ENCODE results near the gene RFC5.
A peak's percentile ranks its signal among the peaks of the same experiment; 100 is the strongest.
"Not testable (repeated sequence)": the region's sequence is repeated elsewhere in the genome, so short reads cannot be mapped to it uniquely, and the experiment has no call there.

Gene RFC5, protein sequence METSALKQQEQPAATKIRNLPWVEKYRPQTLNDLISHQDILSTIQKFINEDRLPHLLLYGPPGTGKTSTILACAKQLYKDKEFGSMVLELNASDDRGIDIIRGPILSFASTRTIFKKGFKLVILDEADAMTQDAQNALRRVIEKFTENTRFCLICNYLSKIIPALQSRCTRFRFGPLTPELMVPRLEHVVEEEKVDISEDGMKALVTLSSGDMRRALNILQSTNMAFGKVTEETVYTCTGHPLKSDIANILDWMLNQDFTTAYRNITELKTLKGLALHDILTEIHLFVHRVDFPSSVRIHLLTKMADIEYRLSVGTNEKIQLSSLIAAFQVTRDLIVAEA

DNA sequence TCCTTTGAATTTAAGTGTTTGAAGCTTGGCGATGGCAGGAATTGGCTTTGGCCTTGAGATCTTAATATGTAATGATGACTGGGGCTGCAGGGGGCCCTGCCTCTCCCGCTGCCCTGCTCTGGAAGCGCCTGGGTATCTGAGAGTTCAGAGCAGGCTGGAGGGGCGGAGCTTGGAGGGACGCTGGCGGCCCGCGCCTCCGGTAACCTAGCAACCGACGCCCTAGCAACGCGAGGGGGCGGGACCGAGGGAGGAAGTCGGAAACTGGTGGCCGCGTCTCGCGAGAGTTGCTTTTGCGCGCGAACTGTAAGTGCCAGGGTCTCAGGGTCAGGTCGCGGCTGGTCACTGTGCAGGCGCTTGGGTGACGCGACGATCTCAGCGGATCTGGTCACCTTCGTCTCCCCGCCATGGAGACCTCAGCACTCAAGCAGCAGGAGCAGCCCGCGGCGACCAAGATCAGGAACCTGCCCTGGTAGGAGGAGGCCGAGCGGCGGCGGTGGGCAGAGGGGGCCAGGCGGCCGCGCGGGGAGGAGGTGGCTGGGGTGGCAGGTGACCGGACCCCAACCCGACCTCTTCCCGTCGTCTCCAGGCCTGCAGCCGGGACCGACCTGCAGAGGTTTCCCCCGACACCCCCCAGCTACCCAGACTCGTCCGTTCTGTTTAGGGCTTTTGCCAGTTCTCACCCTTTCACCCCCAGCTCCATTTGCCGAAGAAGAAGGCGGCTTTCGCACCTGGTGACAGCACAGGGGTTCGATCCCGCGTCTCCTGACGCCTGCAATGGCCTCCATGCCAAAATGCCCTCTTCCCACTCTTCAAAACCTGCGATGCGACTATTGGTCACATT, at the start of gene RFC5:
Gene RFC5 (plus strand): TSS at position 280 of the 841 bp plus-strand sequence. CDS start 125 bp downstream, at position 405.
- DNase-seq = peak; percentile 89

DNA sequence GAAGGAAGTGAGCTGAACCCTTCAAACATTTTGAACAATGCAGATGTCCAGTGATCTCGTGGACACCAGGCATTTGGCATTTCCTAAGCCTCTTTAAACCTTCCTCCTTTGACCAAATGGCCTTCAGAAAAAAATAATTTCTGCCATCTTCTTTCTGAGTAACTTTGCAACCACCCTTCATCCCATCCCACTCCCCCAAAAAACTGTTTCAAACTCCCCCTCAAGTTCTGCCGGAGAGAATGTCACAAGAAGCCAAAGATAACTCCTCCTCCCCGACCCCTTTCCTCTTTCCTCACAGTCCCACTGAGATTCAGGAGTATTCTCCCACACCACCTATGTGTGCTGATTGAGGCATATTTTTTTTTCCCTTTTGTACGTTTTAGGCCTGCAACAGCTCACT, 49.5 kb upstream of the RFC5 start:
- DNase-seq = no peak

DNA sequence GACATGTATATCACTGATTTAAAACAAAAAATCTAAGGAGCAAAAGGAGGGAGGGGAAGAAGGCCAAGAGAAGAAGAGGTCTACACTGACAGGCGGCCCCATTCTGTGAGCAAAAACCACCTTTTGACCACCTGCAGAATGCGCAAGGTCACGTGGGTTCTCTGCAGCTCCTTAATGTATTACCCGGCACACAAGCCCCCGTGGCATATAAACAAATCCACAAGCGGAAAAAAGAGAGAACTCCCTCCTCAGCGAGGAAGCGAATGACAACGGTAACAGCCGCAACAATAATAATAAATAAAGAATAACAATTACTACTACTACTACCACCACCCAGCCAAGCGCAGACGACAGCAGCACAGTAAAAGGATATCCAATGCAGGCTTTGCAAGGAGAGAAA, 49.0 kb upstream of the RFC5 start:
- no peak for DNase-seq

DNA sequence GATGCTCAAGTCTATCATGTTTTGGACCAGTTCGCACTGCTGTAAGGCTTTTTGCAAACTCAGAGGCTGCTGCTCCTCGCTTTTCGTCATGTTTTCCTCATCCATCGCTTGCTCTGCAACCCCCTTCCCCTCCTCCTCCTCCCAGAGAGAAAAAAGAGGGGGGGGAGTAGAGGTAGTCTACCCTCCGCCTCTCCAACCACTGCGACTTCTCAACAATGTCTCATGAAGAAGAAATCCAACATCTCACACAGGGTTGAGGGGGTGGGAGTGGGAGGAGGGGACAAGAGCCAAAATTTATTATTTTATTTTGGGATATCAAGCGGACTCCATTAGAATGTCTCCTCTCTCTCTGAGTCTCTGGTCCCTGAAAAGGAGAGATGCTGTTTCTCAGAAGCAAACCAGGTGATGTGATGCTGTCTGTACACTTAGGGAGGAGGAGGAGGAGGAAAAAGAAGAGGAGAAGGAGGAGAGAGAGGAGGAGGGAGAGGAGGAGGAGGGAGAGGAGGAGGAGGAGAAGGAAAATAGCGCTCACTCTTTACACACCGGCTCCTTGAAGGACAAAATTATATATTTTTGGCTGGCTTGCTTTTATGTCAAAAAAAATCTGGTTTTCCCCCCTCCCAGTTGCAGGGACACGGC, 48.2 kb upstream of the RFC5 start:
- no peak for DNase-seq

DNA sequence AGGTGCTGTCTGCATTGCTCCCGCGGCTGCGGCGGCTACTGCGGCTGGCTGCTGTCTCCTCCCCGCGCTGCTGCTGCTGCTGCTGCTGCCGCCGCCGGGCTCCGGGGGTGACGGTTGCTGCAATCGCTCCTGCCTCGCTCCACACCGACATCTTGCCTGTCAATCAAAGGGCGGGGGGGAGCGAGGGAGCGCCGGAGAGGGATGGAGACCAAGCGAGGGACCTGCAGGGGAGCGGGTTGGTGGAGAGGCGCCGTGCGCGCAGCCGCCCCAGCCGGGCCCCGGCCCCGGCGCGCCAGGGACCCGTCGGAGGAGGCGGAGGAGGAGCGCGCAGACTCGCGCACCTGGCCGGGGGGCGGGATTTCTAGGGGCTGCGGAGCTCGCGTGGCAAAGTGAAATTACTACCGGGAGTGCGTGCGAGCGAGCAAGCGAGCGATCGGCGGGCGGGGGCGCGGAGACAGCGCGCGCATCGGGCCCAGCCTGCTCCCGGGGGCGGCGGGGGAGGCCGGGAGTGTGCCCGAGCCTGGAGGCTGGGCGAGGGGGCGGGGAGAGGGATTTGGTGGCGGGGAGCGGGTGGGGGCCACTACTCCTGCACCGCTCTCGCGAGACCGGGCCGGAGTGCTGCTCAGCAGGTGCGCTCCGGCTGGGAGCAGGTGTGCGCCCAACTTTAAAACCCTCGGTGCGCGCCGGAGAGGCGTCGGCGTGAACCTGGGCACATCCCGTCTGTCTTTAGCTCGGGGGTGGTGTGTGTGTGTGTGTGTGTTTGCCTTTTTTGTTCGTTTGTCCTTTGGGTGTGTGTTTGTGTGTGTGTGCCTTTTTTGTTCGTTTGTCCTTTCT, 47.5 kb upstream of the RFC5 start, which contains the start of gene KSR2:
Gene KSR2 (minus strand): TSS at position 165 of the 834 bp plus-strand sequence. CDS start 735 bp downstream, outside the sequence.
- DNase-seq = peak; percentile 49

DNA sequence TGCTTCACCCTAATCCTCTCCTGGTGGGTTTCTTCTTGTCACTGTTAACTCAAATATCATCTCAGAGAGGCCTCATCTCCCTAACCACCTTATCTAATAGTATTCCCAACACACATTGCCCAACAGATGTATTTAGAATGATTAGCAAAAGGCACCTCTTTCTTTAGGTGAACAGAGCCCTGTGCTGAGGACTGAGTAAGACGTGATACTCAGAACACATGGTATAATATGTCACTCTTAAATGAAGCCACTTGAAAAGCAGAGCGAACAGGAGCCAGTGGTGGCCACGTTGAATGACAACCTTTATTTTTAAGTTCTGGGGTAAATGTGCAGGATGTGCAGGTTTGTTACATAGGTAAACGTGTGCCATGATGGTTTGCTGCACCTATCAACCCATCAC, 46.2 kb upstream of the RFC5 start:
- no peak for DNase-seq

DNA sequence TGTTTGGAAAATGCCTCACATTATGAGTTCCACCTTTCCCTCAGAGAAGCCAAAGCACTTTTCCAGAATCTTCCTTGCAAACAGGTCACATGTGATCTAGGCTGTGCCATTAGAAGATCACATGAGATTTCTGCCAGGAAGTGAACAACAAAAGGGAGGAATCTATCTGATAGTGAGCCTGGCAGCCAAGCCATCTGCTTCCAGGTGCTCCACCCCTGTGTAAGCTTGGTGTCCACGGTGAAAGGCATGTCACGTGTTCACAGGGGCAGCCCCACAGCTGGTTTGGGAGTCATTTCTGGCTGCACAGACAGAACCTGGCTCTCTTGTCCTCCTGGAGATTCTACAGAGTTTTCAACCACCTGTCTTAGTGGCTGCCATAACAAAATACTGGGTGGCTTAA, 44.2 kb upstream of the RFC5 start:
- no peak for DNase-seq

DNA sequence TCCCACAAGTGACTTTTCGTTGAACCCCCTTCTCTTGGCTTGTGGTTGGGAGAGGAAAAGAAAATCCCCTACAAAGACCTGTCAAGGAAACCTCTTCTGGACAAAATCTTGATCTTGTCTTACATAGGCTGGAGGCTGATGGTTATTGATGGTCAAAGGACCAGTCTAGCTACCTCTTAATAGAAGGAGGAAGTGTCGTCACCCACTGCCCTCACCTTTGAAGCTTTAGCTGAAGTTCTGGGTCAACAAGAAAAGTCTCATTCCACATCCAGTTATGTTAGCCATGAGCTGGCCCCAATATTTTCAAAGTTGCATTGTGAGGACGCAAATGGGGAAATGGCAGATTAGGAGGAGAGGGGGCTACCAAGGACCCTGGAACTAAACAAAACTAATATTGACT, 41.5 kb upstream of the RFC5 start:
- no peak for DNase-seq

DNA sequence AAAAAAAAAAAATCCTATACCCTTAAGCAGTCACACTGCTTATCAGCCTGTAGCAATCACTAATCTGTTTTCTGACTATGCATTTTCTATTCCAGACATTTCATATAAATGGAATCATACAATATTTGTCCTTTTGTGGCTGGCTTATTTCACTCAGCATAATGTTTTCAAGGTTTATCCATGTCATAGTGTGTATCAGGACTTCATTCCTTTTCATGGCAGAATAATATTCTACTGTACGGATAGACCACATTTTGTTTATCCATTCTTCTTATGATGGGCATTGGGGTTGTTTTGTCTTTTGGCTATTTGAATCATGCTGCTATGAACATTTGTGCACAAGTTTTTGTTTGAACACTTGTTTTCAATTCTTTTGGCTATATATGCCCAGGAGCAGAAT, 39.1 kb upstream of the RFC5 start:
- DNase-seq = no peak

DNA sequence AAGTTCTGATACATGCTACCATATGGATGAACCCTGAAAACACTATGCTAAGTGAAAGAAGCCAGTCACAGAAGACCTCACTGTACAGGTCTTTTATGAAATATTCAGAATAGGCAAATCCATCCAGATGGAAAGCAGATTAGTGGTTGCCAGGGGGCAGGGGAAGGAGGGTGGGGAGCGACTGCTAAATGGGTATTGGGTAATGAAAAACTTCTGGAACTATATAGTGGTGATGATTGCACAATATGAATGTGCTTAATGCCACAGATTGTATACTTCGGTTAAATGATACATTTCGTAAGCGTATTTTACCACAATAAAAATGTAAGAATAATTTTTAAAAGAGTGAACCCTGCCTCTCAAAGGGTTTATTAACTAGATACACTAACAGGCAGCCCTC, 35.9 kb upstream of the RFC5 start:
- DNase-seq = no peak

DNA sequence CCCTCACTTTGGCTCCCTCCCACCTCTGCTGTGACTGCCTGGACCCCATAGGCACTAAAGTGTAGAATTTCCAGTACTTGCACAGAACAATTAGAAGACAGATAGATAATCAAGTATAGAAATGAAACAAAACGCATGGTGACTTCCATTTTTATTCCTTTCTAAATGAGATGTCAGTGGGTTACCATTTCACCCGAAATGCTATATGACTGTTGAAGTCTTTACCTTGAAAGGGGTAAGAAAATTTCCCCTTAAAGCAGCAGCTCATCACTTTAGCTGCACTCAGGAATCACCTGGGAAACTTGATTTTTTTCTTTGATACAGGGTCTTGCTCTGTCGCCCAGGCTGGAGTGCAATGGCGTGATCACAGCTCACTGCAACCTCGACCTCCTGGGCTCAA, 35.2 kb upstream of the RFC5 start:
- no peak for DNase-seq

DNA sequence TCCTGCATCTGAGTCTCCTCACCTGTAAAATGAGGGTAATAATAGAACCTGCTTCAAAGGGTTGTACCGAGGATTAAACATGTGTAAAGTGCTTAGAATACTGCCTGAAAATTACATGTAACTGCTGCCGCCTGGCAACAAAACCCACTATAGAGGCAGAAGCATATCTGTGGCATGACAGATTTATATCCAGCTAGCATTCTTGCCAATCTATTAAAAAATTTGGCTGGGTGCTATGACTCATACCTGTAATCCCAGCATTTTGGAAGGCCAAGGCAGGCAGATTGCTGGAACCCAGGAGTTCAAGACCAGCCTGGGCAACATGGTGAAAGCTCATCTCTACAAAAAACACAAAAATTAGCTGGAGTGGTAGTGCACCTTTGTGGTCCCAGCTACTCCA, 31.3 kb upstream of the RFC5 start:
- no peak for DNase-seq

DNA sequence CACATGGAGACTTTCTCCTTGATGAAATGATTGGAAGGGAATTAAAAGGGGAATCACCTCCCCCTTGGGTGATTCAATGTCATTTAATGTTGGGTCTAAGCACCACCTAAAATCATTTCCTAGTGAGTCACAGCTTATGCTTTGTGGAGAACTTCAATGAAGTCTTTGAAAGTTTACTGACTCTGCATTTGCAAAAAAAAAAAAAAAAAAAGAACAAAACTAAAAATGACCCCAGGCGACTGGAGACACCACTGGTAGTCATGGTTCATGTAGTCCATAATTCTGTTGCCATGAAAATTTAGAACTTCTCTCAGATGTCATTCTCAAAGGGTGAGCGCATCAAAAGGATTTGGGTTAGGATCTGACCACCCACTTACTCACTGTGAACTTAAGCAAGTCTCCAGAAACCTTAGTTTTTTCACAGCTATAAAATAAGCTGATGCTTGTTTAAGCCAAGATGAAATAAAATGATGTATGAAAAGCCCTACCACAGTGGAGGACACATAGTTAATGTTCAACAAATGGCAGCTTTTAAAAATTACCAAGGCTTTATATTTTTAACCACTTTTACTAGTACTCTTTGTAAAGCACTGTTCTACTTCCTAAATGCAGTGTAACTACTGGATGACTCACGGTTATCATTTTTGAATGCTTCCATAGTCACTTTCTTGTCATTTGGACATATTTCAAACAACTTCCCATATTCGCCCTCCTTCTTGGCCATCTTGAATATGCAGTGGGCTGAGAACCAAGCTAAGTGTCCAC, 29.6 kb upstream of the RFC5 start:
- DNase-seq = no peak

DNA sequence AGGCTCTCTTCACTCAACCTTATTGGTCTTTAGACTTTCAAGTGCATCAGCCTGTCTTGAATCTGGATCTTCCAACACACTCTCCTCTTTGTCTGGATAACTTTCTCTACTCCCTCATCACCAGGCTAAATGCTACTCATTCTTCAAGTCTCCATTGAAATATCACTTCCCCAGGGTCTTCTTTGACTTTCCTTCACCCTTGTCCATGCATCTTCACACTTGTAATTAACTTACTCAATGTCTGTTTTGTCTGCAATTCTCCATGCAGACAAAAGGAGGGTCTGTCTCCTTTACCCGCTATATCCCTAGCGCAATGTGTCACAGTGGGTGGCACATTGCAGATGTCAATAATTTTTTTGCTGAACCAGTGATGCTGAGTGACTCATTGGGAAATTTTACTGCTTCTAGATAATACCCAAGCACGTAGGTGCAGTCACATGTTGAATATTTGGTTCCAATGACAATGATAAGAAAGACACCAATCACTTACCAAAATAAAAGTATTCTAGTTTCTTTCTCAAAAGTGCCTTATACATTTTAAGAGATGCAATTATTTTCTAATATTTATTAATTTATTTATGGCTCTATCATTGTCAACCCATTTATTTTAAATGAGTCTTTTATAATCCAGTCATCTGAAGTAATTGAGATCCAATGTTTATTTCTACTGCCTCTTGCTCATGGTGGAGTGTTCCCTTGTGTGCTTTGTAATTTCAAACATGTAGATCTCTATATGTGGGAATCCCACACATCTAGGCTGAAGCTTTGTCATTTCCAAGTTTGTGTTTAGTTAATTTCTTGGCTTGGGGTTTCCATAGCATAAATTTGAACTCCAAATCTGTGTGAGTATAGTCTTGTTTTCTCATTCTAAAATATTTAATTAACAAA, 21.7 kb upstream of the RFC5 start:
- no peak for DNase-seq

DNA sequence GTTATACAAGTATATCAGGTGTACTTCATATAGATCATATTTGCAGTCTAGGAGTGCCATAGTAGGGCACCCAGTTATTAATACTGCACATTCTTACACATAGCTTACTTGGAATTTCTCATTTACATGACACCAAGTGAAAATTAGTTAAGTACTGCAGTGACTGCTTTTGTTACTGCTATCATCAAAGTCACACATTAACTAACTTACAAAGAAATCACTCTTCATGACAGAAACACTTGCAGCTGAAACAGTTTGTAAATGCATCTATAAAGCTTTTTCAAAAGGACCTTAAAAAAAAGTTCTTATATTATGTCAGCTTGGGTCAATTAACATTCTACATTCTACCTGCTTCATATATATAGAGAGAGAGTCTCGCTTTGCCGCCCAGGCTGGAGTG, 17.8 kb upstream of the RFC5 start:
- no peak for DNase-seq

DNA sequence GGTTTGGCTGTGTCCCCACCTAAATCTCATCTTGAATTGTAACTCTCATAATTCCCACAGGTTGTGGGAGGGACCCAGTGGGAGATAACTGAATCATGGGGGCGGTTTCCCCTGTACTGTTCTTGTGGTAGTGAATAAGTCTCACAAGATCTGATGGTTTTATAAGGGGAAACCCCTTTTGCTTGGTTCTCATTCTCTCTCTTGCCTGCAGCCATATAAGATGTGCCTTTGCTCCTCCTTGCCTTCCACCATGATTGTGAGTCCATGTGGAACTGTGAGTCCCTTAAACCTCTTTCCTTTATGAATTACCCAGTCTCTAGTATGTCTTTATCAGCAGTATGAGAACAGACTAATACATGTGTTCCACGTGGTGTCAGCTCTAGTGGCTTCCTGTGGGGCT, 16.7 kb upstream of the RFC5 start:
- DNase-seq = not testable (repeated sequence)

DNA sequence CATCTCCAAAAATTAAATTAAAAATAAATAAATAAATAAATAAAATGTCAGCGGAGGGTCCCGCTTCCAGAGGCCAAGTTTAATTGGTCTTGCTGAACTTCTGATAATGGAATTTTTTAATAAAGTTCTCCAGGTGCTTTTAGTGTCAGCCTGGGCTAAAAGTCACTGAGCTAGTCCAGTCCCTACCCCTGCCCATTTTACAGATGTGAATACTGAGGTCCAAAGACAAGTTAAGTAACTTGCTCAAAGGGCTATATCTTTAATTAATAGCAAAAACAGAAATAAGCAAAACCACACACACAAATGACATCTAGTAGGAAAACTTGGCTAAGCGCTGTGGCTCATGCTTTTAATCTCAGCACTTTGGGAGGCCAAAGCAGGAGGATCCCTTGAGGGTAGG, 5.6 kb upstream of the RFC5 start:
- no peak for DNase-seq

DNA sequence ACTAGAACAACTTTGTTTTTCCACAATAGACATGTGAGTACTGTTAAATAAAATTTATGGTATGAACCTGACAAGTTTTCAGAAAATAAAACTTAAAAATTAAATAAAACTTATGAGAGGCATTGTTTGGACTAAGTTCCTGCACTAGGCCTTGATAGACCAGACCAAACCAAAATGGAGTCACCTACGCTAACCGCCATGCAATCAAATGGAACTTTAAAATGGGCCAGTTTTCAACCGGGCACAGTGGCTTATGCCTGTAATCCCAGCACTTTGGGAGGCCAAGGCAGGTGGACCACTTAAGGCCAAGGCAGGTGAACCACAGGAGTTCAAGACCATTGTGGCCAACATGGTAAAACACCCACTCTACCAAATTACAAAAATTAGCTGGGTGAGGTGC, 5.1 kb upstream of the RFC5 start:
- DNase-seq = no peak

DNA sequence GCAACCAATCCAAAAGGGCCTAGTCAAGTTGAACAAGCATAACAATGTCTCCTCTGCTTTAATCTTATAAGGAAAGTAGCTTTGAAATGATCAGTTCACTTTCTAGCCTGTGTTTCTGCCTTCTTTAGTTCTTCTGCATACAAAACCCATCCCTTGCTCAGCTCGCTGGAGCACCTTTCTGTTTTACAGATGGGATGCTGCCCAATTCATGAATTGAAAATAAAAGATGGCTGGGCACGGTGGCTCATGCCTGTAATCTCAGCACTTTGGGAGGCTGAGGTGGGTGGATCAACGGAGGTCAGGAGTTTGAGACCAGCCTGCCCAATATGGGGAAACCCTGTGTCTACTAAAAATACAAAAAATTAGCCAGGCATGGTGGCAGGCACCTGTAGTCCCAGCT, 4.5 kb upstream of the RFC5 start:
- DNase-seq = no peak

DNA sequence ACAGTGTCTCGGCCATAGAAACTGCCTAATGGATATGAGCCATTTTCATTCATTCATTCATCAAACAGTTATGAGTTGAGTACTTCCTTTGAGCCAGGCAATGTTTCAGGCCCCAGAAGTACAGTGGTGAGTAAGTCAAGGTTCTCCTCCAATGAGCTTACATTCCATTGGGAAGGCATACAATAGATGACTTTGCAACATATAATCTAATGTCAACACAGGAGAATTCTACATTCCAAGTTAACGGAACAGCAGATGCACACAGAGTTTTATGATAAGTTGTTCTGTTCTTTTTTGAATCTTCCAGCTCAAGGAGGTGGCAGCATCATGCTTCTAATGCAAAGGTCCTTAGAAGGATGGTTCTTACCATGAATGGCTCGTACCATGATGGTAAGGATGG, 3.2 kb upstream of the RFC5 start:
- DNase-seq = no peak

DNA sequence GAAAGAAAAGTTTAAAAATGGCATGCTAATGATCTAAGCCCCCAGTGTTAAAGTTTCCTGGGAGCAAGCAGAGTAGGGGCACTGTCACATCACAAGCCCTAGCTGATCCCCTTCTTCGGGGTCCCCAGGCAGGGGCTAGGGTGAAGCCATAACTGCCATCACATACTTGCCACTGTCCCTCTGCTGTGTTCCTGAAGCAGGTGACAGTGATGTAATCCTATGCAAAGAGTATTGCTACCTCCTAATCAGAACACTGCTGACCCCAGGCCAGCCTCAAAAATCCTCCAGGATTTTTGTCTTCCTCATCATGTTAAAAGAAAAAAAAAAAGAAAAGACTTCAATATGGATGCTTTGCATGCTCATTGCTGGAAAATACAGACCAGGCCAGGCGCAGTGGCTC, 1.2 kb upstream of the RFC5 start:
- DNase-seq = no peak

All from NCI-H1694 (cell line).